COR-L47 (cell line): ENCODE measurements around the gene EIF1.

ENCODE experiments used
- DNase-seq: peaks from one replicate; lab custom pipeline; 2025; lab: John Stamatoyannopoulos, UW

Gene EIF1

GRCh38 chr17:41702712-41703111 is 14.0 kb downstream of the EIF1 start:
- DNase-seq, result no peak

GRCh38 chr17:41705271-41705991 is 16.7 kb downstream of the EIF1 start:
- no peak for DNase-seq

- DNase-seq, result no peak
These were observed 19.4 kb downstream of the EIF1 start for GRCh38 chr17:41707803-41708669.

GRCh38 chr17:41710472-41711090 is 21.9 kb downstream of the EIF1 start:
- DNase-seq, result peak; percentile 51

- no peak for DNase-seq
These were observed 23.1 kb downstream of the EIF1 start, which contains the start of gene GAST for GRCh38 chr17:41711669-41712400. GAST (plus strand) TSS chr17:41712331; CDS start chr17:41715437, 3,106 bp downstream.

GRCh38 chr17:41717408-41718286 is 29.0 kb downstream of the EIF1 start:
- no peak for DNase-seq

GRCh38 chr17:41718287-41718645 is 29.6 kb downstream of the EIF1 start:
- DNase-seq, result no peak

- no peak for DNase-seq
These were observed 33.5 kb downstream of the EIF1 start for GRCh38 chr17:41722231-41722630.

- no peak for DNase-seq
These were observed 35.3 kb downstream of the EIF1 start for GRCh38 chr17:41723801-41724475.

- peak; percentile 13 for DNase-seq
These were observed 35.9 kb downstream of the EIF1 start for GRCh38 chr17:41724476-41725050.

GRCh38 chr17:41725134-41725533 is 36.4 kb downstream of the EIF1 start:
- no peak for DNase-seq

- DNase-seq, result no peak
These were observed 39.4 kb downstream of the EIF1 start for GRCh38 chr17:41728056-41728455.

- DNase-seq, result no peak
These were observed 41.8 kb downstream of the EIF1 start for GRCh38 chr17:41730479-41730878.

- DNase-seq, result no peak
These were observed 43.2 kb downstream of the EIF1 start for GRCh38 chr17:41731836-41732235.

GRCh38 chr17:41733348-41734138 is 44.9 kb downstream of the EIF1 start:
- DNase-seq, result no peak

- peak; percentile 11 for DNase-seq
These were observed 45.7 kb downstream of the EIF1 start, which contains the start of gene HAP1 for GRCh38 chr17:41734139-41734948. HAP1 (minus strand) TSS chr17:41734643; CDS start chr17:41734634, 9 bp downstream.

- DNase-seq, result no peak
These were observed 46.2 kb downstream of the EIF1 start for GRCh38 chr17:41734949-41735313.

- DNase-seq, result no peak
These were observed 47.1 kb downstream of the EIF1 start for GRCh38 chr17:41735744-41736143.
